NCI-H748 treated with DMSO at 0.1 percent for 48 hours (cell line): Measurements from ENCODE around the gene MEST.
"Not testable (repeated sequence)": the region's sequence is repeated elsewhere in the genome, so short reads cannot be mapped to it uniquely, and the experiment has no call there.

Experiments
- DNase-seq: peaks from one replicate; lab custom pipeline; 2025; lab: John Stamatoyannopoulos, UW

The MEST gene

DNA sequence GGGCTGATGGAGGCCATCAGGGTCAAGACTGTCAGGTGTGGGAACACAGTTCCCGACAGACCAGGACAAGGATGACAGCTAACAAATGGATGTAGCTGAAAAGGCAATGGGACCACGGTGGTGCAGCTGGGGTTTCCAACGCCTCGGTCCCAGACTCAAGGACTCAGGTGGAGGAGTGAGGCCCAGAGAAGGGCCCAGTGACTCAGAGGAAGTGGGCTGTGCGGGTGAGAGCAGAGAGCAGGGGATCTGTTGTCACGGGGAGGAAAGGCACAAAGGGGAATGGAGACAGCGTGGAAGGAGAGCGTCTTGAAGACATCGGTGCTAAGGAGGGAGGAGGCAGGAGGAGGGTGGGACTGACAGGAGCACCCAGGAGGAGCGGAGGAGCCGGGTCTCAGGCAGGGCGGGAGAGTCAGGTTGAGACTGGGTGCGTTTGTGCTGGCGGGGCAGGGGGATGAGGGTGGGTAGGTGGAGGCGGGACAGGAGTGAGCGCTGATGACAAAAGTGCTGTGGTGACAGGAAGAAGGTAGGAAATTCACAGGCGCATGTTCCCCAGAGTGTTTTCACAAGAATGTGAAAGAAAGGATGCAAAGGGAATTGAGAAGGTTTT lies 31.7 kb downstream of the MEST start:
- DNase-seq: not testable (repeated sequence)

DNA sequence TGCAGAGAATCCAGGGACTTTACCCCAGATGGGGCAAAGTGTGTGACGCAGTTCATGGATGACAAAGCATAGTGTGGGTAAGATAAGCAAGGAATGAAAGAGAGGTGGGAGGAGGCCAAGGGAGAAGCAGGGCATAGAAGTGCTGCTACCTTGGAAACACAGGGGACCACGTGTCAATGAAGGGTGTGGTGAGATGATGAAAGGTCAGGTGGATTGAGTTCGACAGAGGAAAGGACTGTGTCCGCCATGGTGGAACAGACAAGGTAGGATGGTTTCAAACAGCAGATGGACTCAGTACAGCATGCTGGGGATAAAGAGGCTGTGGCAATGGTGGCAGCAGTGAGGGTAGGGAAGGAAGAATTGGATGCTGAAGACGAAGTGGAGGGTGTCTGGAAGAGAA lies 32.7 kb downstream of the MEST start:
- DNase-seq: no peak

DNA sequence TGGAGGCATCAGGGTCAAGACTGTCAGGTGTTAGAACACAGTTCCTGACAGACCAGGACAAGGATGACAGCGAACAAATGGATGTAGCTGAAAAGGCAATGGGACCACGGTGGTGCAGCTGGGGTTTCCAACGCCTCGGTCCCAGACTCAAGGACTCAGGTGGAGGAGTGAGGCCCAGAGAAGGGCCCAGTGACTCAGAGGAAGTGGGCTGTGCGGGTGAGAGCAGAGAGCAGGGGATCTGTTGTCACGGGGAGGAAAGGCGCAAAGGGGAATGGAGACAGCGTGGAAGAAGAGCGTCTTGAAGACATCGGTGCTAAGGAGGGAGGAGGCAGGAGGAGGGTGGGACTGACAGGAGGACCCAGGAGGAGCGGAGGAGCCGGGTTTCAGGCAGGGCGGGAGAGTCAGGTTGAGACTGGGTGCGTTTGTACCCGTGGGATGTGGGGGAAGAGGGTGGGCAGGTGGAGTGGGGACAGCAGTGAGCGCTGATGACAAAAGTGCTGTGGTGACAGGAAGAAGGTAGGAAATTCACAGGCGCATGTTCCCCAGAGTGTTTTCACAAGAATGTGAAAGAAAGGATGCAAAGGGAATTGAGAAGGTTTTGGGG lies 36.0 kb downstream of the MEST start:
- DNase-seq: not testable (repeated sequence)

DNA sequence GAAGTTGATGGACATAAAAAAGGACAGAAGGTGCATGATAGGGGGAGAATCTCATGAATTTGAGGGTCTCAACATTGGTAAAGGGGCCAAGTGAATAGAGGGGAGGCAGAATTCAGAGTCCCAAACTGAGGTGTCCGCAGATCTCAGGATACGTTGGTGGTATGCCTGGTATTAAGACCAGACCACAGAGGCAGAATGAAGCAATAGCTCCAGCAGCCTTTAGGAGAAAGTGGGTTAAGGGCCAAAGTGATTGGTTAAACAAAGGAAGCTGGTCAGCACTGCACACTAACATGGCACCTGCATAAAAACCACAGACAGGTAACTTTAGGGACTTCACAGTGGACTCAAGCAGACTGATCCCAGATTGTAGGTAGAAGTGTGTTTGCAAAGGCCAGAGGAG lies 37.5 kb downstream of the MEST start:
- DNase-seq: no peak

DNA sequence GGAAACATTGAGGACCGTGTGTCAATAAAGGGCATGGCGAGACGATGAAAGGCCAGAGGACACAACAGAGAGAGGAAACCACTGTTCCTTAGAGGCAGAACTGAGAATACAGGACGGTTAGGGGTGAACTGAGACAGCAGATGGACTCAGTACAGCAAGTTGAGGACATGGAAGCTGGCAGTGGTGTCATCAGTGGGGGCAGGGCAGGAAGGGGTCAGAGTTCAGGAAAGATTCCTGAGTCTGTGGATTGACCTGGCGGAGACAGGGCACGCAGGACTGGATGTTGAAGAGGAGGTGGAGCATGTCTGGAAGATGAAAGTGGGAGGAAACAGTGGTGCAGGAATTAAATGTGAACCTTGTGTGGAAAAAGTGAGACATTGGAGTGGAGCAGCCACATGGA lies 46.0 kb downstream of the MEST start:
- DNase-seq: not testable (repeated sequence)

DNA sequence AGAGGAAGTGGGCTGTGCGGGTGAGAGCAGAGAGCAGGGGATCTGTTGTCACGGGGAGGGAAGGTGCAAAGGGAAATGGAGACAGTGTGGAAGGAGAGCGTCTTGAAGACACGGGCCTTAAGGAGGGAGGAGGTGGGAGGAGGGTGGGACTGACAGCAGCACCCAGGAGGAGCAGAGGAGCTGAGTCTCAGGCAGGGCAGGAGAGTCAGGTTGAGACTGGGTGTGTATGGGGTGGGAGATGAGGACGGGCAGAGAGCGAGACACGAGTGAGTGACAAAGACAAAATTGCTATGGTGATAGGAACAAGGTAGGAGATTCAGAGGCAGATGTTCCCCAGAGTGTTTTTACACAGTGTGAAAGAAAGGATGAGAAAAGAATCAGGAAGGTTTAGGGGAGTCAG lies 49.4 kb downstream of the MEST start:
- not testable (repeated sequence) for DNase-seq

DNA sequence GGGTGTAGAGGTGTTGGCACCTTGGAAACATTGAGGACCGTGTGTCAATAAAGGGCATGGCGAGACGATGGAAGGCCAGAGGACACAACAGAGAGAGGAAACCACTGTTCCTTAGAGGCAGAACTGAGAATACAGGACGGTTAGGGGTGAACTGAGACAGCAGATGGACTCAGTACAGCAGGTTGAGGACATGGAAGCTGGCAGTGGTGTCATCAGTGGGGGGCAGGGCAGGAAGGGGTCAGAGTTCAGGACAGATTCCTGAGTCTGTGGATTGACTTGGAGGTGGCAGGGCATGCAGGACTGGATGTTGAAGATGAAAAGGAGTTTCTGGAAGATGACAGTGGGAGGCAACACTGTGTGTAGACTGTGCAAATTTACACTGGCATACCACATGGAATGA lies 50.4 kb downstream of the MEST start:
- not testable (repeated sequence) for DNase-seq

DNA sequence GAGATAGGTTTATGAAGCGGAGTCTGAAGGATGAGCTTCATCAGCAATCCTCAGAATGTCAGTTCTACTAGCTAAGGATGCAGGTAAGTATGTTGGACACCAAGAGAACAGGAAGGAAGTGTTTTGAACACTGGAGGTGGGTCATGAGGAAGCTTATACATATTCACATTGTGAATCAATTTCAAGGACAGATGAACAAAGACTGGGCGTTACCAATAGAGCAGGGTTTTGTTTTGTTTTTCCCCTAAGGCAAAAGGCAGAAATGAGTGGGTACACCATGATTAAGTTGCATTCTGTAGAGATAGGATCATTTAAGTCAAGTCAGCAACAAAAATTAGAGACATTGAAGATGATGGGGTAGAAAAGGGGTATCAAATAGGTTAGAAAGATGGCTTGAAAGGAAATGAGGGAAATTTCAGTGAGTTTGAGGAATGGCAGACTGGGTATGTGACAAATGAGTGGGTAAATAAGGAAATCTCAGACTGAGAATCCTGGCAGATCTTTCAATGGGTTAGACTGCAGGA lies 51.7 kb downstream of the MEST start:
- DNase-seq: no peak

DNA sequence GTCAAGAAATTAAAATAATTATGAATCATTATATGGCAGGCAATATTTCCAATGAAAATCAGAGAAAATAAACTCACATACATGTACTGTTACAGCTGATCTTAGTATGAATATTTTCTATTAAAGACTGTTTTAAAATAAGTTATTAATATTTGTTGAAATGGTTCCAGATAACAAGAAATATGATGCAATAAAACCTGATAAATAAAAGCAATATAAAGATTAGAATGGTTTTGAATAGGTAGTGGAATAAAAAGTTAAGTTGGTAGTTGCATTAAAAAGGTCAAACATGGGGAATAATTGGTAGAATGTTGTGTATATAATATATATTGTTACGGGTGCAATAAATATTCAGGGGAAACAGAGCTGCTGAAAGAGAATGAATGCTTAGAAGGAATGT lies 52.5 kb downstream of the MEST start:
- DNase-seq: no peak

DNA sequence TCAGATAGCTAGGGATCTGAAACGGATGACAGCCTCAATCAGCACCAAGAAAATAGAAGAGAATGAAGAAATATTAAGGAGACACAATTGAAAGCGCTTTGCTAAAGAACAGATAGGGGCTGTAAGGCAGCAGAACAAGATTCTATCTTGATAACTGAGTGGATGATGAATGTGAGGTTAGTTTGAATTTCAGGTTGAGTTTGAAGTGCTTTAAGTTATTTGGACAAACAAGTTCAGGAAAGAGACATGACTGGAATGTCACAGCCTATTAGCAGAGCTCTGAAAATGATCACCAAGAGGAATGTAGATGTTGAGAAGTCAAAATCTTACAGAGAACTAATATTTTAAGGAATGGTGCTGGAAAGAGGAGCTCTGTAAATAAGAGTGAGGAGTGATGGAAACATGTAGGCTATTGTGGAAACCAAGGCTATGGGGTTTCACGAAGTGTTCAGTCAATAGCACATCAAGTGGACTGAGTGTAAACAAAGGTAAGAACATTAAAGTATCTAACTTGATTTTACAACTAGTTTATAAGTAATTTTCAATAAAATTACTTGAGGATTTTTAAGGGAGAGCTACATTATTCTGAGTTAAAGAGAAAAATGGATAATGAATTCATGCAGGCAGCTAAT lies 61.6 kb downstream of the MEST start:
- no peak for DNase-seq

DNA sequence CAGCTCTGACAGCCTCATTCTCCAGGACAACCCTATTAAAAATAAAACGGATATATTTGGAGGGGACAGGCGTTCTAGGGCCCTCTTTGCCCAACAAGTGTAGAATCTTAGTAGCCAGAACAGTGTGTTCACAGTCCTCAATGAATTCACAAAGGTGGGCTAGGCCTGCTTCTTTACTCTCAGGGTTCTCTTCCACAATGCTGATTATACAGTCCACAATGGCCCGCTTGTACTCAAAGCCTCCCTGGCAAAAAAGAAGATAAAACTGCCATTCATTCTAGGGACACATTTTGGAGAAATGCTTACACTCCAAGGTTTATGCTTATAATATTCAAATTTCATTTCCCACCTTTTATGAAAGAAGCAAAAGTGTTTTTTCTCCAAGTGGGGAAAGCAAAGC lies 62.6 kb downstream of the MEST start:
- no peak for DNase-seq
